ENCODE measurements around the gene ZNF280C. TPM values are rescaled to one million over a fixed set of nuclear protein-coding genes. Genes with fewer than 3 reads are reported as not detected.

The ZNF280C gene
- total RNA-seq, 2 experiments from 2014 or later: 5.7 to 10.8 TPM

DNA sequence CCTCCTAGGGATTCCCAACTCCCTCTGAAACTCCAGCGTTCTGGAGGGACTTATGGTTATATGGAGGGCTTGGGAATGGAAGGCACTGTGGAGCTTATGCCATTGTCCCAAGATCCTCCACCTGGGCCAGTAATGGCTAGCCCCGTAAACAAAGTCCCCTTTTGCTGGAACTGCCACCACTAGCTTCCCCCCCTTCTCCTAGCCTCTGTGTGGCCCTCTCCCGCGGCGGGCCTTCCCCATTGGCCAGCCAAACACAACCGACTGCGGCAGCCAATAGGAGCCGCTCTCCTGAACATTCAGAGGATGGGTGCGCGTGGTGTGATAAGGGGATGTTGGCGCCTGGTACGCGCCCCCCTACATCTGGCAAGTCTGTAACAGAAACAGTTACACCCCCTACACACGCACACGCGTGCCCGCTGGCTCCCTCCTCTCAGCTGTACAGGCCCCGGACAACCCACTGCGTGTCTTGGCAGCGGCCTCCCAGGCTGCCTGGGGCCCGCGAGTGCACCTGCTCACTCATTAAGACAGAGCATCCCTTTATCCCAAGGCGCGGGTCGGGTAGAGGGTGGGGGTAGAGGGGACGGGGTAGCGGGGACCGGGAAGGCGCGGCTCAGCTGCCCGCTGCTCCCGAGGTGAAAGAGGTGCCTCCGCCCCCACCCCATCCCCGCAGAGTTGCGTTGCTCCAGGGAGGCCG lies 97.8 kb downstream of the ZNF280C start:
- peak overlapping the region; percentile 74 for H3K4me2 ChIP-seq (ENCODE audit: low read length)
- POLR2A ChIA-PET: interaction anchor here (2.3 kb wide), 1 partner anchor 16 kb away, joined by 8 read pairs; no protein-coding TSS in a partner anchor

DNA sequence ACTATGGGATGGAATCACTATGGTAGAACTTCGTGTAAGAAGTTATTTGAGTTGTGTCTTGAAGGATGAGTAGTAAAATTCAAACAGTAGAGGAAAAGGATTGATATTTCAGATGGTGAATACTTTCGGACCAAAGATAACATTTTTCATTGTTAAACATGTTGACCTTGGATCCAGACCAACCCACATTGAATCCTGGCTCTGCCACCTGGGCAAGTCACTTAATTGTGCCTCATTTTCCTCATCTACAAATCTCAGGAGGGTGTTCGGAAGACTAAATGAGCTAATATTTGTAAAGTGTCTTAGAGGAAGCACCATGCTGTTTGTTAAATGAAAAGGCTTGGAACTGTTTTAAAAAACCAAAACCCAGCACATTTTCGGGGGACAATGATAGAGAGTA lies 101.7 kb downstream of the ZNF280C start:
- Histone ChIP-seq H3K36me3 (ENCODE audit: insufficient read depth, low read length) (peaks cover 8% of the 10 kb centered on the region; the same call in 1 of the 2 replicates), H3K9me2 (ENCODE audit: insufficient read depth, low read length) (no peaks in the 10 kb centered on the region), H3K4me1 (ENCODE audit: insufficient read depth, low read length, poor library complexity, severe bottlenecking) (peaks cover 39% of the 10 kb centered on the region), H3K27ac (ENCODE audit: low read depth, low read length, poor library complexity, severe bottlenecking) (peak overlapping the region; percentile 87), H3K4me2 (ENCODE audit: low read length) (peak overlapping the region; percentile 95), H4K20me1 (ENCODE audit: insufficient read depth, low read length) (peaks cover 4% of the 10 kb centered on the region; the same call in 1 of the 2 replicates), H2AFZ (ENCODE audit: low read length) (peak overlapping the region; percentile 28; the same call in 1 of the 2 replicates), H3K9me3 (ENCODE audit: low read length) (no peaks in the 10 kb centered on the region), H3K4me3 (ENCODE audit: low read depth, low read length, poor library complexity, severe bottlenecking) (peak overlapping the region; percentile 77), H3K79me2 (ENCODE audit: insufficient read depth, low read depth, low read length) (peaks cover 23% of the 10 kb centered on the region)
- ChIA-PET CTCF (ENCODE audit: unreplicated experiment) (no interaction called here), POLR2A (interaction anchor here (0.6 kb wide), 1 partner anchor 20 kb away, joined by 4 read pairs; no protein-coding TSS in a partner anchor)
- DNase-seq (ENCODE audit: low spot score): no peak
- BruUV-seq (replicated peaks): no TSS peak
- no peak for TF ChIP-seq EZH2phosphoT487 (IDR thresholded peaks at IDR 0.05; ENCODE audit: borderline replicate concordance, low read depth, low read length)
- TF ChIP-seq, protein P1, sequence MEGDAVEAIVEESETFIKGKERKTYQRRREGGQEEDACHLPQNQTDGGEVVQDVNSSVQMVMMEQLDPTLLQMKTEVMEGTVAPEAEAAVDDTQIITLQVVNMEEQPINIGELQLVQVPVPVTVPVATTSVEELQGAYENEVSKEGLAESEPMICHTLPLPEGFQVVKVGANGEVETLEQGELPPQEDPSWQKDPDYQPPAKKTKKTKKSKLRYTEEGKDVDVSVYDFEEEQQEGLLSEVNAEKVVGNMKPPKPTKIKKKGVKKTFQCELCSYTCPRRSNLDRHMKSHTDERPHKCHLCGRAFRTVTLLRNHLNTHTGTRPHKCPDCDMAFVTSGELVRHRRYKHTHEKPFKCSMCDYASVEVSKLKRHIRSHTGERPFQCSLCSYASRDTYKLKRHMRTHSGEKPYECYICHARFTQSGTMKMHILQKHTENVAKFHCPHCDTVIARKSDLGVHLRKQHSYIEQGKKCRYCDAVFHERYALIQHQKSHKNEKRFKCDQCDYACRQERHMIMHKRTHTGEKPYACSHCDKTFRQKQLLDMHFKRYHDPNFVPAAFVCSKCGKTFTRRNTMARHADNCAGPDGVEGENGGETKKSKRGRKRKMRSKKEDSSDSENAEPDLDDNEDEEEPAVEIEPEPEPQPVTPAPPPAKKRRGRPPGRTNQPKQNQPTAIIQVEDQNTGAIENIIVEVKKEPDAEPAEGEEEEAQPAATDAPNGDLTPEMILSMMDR (conservative IDR thresholded peaks at IDR 0.05; ENCODE audit: low read length): no peak
- intact Hi-C loops (cut with micrococcal nuclease; ENCODE audit: unreplicated experiment): loop anchor here (2.0 kb wide), 1 partner anchor 84 kb away; no protein-coding TSS in a partner anchor

More for the DNA sequence above, 97.8 kb downstream of the ZNF280C start:
- no peaks in the 10 kb centered on the region for H4K20me1 ChIP-seq (ENCODE audit: insufficient read depth, low read length)
- H3K4me3 ChIP-seq (ENCODE audit: low read depth, low read length, poor library complexity, severe bottlenecking): peak overlapping the region; percentile 63
- CTCF ChIA-PET (ENCODE audit: unreplicated experiment): interaction anchor here (1.4 kb wide), 1 partner anchor 86 kb away, joined by 3 read pairs; no protein-coding TSS in a partner anchor
- no peak for TF ChIP-seq EZH2phosphoT487 (IDR thresholded peaks at IDR 0.05; ENCODE audit: borderline replicate concordance, low read depth, low read length)
- TF ChIP-seq, protein P1 (conservative IDR thresholded peaks at IDR 0.05; ENCODE audit: low read length): no peak
- no peaks in the 10 kb centered on the region for H3K9me3 ChIP-seq (ENCODE audit: low read length)
- peak overlapping the region; percentile 28 for H3K27ac ChIP-seq (ENCODE audit: low read depth, low read length, poor library complexity, severe bottlenecking)
- no TSS peak for BruUV-seq (replicated peaks)
- H3K79me2 ChIP-seq (ENCODE audit: insufficient read depth, low read depth, low read length): no peaks in the 10 kb centered on the region
- DNase-seq (ENCODE audit: low spot score): peak; percentile 71
- peak overlapping the region; percentile 85 for H2AFZ ChIP-seq (ENCODE audit: low read length)
- no peaks in the 10 kb centered on the region for H3K9me2 ChIP-seq (ENCODE audit: insufficient read depth, low read length)
- intact Hi-C loops (cut with micrococcal nuclease; ENCODE audit: unreplicated experiment): loop anchor here (10.0 kb wide), 1 partner anchor 386 kb away; no protein-coding TSS in a partner anchor
- H3K36me3 ChIP-seq (ENCODE audit: insufficient read depth, low read length): no peaks in the 10 kb centered on the region
- peaks cover 56% of the 10 kb centered on the region for H3K4me1 ChIP-seq (ENCODE audit: insufficient read depth, low read length, poor library complexity, severe bottlenecking)

DNA sequence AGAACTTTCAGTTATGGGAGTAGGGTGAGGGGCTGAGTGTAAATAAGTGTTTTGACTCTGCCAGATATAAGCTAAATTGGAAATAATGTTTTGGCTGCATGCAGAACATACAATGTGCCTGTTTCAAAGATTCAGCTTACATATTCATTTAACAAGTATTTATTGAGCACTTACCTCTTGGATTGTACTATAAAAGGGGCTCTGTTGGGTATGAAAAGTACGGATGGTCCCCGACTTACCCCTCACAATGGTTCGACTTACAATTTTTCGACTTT lies 102.3 kb downstream of the ZNF280C start:
- DNase-seq (ENCODE audit: low spot score): no peak
- intact Hi-C loops (cut with micrococcal nuclease; ENCODE audit: unreplicated experiment): loop anchor here (1.0 to 2.0 kb wide), 2 partner anchors 56 to 84 kb away; partner anchors contain the start of gene ELF4
- TSS peak; percentile 92 for BruUV-seq (replicated peaks)
- Histone ChIP-seq H3K27ac (ENCODE audit: low read depth, low read length, poor library complexity, severe bottlenecking) (peak overlapping the region; percentile 87), H3K79me2 (ENCODE audit: insufficient read depth, low read depth, low read length) (peaks cover 28% of the 10 kb centered on the region), H3K9me2 (ENCODE audit: insufficient read depth, low read length) (no peaks in the 10 kb centered on the region), H3K4me1 (ENCODE audit: insufficient read depth, low read length, poor library complexity, severe bottlenecking) (peaks cover 33% of the 10 kb centered on the region), H2AFZ (ENCODE audit: low read length) (peak overlapping the region; percentile 55; the same call in 1 of the 2 replicates), H4K20me1 (ENCODE audit: insufficient read depth, low read length) (peaks cover 4% of the 10 kb centered on the region; the same call in 1 of the 2 replicates), H3K36me3 (ENCODE audit: insufficient read depth, low read length) (peaks cover 8% of the 10 kb centered on the region; the same call in 1 of the 2 replicates), H3K4me2 (ENCODE audit: low read length) (peak overlapping the region; percentile 95), H3K4me3 (ENCODE audit: low read depth, low read length, poor library complexity, severe bottlenecking) (peak overlapping the region; percentile 77), H3K9me3 (ENCODE audit: low read length) (no peaks in the 10 kb centered on the region)
- TF ChIP-seq, protein P1 (conservative IDR thresholded peaks at IDR 0.05; ENCODE audit: low read length): no peak
- no peak for TF ChIP-seq EZH2phosphoT487 (IDR thresholded peaks at IDR 0.05; ENCODE audit: borderline replicate concordance, low read depth, low read length)
- ChIA-PET CTCF (ENCODE audit: unreplicated experiment) (no interaction called here), POLR2A (interaction anchor here (0.7 to 1.2 kb wide), 2 partner anchors 82 to 99 kb away, joined by 3 to 4 read pairs; no protein-coding TSS in a partner anchor)

Data from OCI-LY7 (cell line).